ENCODE results near the gene TBC1D2.

Gene TBC1D2

GRCh38 chr9:98186236-98186635 is 69.2 kb downstream of the TBC1D2 start:
- Histone ChIP-seq H3K36me3 (no peaks in the 10 kb centered on the region), H3K27ac (no peak overlapping the region), H3K9me3 (no peaks in the 10 kb centered on the region), H3K4me3 (no peak overlapping the region), H3K27me3 (no peaks in the 10 kb centered on the region), H3K4me1 (no peaks in the 10 kb centered on the region)
- no peak for TF ChIP-seq CTCF (IDR thresholded peaks at IDR 0.05)
- intact Hi-C loops (cut with DNase I; ENCODE audit: low total_unique reads): no loop called here
- no peak for DNase-seq

GRCh38 chr9:98185611-98186171 is 69.8 kb downstream of the TBC1D2 start:
- no peak overlapping the region for H3K27ac ChIP-seq
- H3K4me1 ChIP-seq: no peaks in the 10 kb centered on the region

GRCh38 chr9:98185021-98185567 is 70.4 kb downstream of the TBC1D2 start:
- no peaks in the 10 kb centered on the region for H3K36me3 ChIP-seq
- intact Hi-C loops (cut with DNase I; ENCODE audit: low total_unique reads): no loop called here
- DNase-seq: no peak
- H3K4me3 ChIP-seq: no peak overlapping the region
- no peak for TF ChIP-seq CTCF (IDR thresholded peaks at IDR 0.05)
- no peaks in the 10 kb centered on the region for H3K27me3 ChIP-seq
- no peak overlapping the region for H3K27ac ChIP-seq
- H3K9me3 ChIP-seq: no peaks in the 10 kb centered on the region
- H3K4me1 ChIP-seq: no peaks in the 10 kb centered on the region

More at GRCh38 chr9:98185611-98186171, 69.8 kb downstream of the TBC1D2 start:
- DNase-seq: no peak
- H3K4me3 ChIP-seq: no peak overlapping the region
- H3K27me3 ChIP-seq: no peaks in the 10 kb centered on the region
- H3K9me3 ChIP-seq: no peaks in the 10 kb centered on the region
- TF ChIP-seq CTCF (IDR thresholded peaks at IDR 0.05): no peak
- intact Hi-C loops (cut with DNase I; ENCODE audit: low total_unique reads): no loop called here
- H3K36me3 ChIP-seq: no peaks in the 10 kb centered on the region

GRCh38 chr9:98184326-98184725 is 71.1 kb downstream of the TBC1D2 start:
- Histone ChIP-seq H3K4me3 (no peak overlapping the region), H3K27ac (no peak overlapping the region), H3K27me3 (no peaks in the 10 kb centered on the region), H3K4me1 (no peaks in the 10 kb centered on the region), H3K9me3 (no peaks in the 10 kb centered on the region), H3K36me3 (no peaks in the 10 kb centered on the region)
- no peak for DNase-seq
- intact Hi-C loops (cut with DNase I; ENCODE audit: low total_unique reads): no loop called here
- TF ChIP-seq CTCF (IDR thresholded peaks at IDR 0.05): no peak

- H3K36me3 ChIP-seq: no peaks in the 10 kb centered on the region
- H3K27me3 ChIP-seq: no peaks in the 10 kb centered on the region
- intact Hi-C loops (cut with DNase I; ENCODE audit: low total_unique reads): no loop called here
- no peak overlapping the region for H3K4me3 ChIP-seq
- no peak for TF ChIP-seq CTCF (IDR thresholded peaks at IDR 0.05)
- no peak overlapping the region for H3K27ac ChIP-seq
- no peak for DNase-seq
- no peaks in the 10 kb centered on the region for H3K4me1 ChIP-seq
- H3K9me3 ChIP-seq: no peaks in the 10 kb centered on the region
Observed at GRCh38 chr9:98182889-98183599, 72.4 kb downstream of the TBC1D2 start.
